Measurements from ENCODE around the gene KSR1. TPM values are rescaled to one million over a fixed set of nuclear protein-coding genes. Genes with fewer than 3 reads are reported as not detected.

The KSR1 gene
- total and polyA plus RNA-seq, 9 of the 15 experiments (the other 6 are each of a cell fraction or from before 2014, with no cell fraction given) = 1.4 to 51.7 (median 18.4) TPM

- TF ChIP-seq FOXK2 (conservative IDR thresholded peaks at IDR 0.05 in 1 of 2, IDR thresholded peaks at IDR 0.05 in 1 of 2; ENCODE audit: low read depth in 2 of 2) (no peak), PML (IDR thresholded peaks at IDR 0.05; ENCODE audit: low read length) (no peak), STAT5B (CRISPR knock-in tag; IDR thresholded peaks at IDR 0.05) (no peak), RBM25 (IDR thresholded peaks at IDR 0.05; ENCODE audit: low read depth, low read length, severe bottlenecking) (peak; percentile 91), NFE2 (IDR thresholded peaks at IDR 0.05; ENCODE audit: low read depth) (no peak), ZNF324 (CRISPR knock-in tag; IDR thresholded peaks at IDR 0.05) (0 out of 2 replicates have a peak, but pooled peaks have one; percentile 4), JUN (IDR thresholded peaks at IDR 0.05; ENCODE audit: borderline replicate concordance, low read depth, low read length) (no peak), JUN (CRISPR knock-in tag; IDR thresholded peaks at IDR 0.05; ENCODE audit: borderline replicate concordance) (no peak), ZNF75A (CRISPR knock-in tag; IDR thresholded peaks at IDR 0.05) (no peak), SLC30A9 (CRISPR knock-in tag; IDR thresholded peaks at IDR 0.05) (no peak), ZNF584 (CRISPR knock-in tag; IDR thresholded peaks at IDR 0.05; ENCODE audit: low read depth) (0 out of 2 replicates have a peak, but pooled peaks have one; percentile 44), POLR3G (IDR thresholded peaks at IDR 0.05; ENCODE audit: extremely low read depth, insufficient read length, insufficient replicate concordance) (no peak), ZBTB2 (IDR thresholded peaks at IDR 0.05) (no peak), GTF2A2 (tag; IDR thresholded peaks at IDR 0.05) (no peak), LARP7 (IDR thresholded peaks at IDR 0.05) (no peak), THRAP3 (IDR thresholded peaks at IDR 0.05; ENCODE audit: borderline replicate concordance) (no peak), PTBP1 (IDR thresholded peaks at IDR 0.05; ENCODE audit: low read depth, low read length) (0 out of 2 replicates have a peak, but pooled peaks have one; percentile 24), SMARCC2 (IDR thresholded peaks at IDR 0.05; ENCODE audit: low read depth) (no peak), KDM1A (IDR thresholded peaks at IDR 0.05) (peak; percentile 38 to 52; a peak in 2 of 4 replicates), CBX5 (IDR thresholded peaks at IDR 0.05; ENCODE audit: borderline replicate concordance, low read depth) (no peak), CBFA2T3 (IDR thresholded peaks at IDR 0.05) (0 out of 2 replicates have a peak, but pooled peaks have one; percentile 3)
Measured at GRCh38 chr17:27577884-27578717, 121.9 kb downstream of the KSR1 start (continued).
